ENCODE data around the gene AGAP1. TPM values are rescaled to one million over a fixed set of nuclear protein-coding genes. Genes with fewer than 3 reads are reported as not detected.

The AGAP1 gene
- total RNA-seq, 2 experiments from 2014 or later: 2.2 TPM

- peaks cover 4% of the 10 kb centered on the region for H3K27me3 Mint-ChIP-seq
- H3K4me1 Mint-ChIP-seq: no peaks in the 10 kb centered on the region
- ChIA-PET CTCF (no interaction called here), POLR2A (no interaction called here)
- ATAC-seq: no peak
- H3K36me3 Mint-ChIP-seq (ENCODE audit: low read depth): no peaks in the 10 kb centered on the region
- DNase-seq: no peak
- H3K9me3 Mint-ChIP-seq (ENCODE audit: low read depth): no peaks in the 10 kb centered on the region
- no peak overlapping the region for H3K27ac Mint-ChIP-seq
- no peak overlapping the region for H3K4me3 Mint-ChIP-seq
- intact Hi-C loops (cut with DNase I, micrococcal nuclease): no loop called here
Observed at GRCh38 chr2:235896061-235896460, 402.2 kb downstream of the AGAP1 start.

GRCh38 chr2:235897992-235898391 lies 404.1 kb downstream of the AGAP1 start:
- CTCF ChIA-PET: no interaction called here
- Mint-ChIP-seq H3K4me1 (no peaks in the 10 kb centered on the region), H3K27me3 (peaks cover 10% of the 10 kb centered on the region), H3K9me3 (ENCODE audit: low read depth) (no peaks in the 10 kb centered on the region), H3K36me3 (ENCODE audit: low read depth) (no peaks in the 10 kb centered on the region), H3K27ac (no peak overlapping the region), H3K4me3 (no peak overlapping the region)
- DNase-seq: no peak
- intact Hi-C loops (cut with DNase I, micrococcal nuclease): no loop called here
- POLR2A ChIA-PET: no interaction called here
- no peak for ATAC-seq

GRCh38 chr2:235898766-235899165 lies 404.9 kb downstream of the AGAP1 start:
- peaks cover 13% of the 10 kb centered on the region for H3K27me3 Mint-ChIP-seq
- CTCF ChIA-PET: no interaction called here
- H3K4me3 Mint-ChIP-seq: no peak overlapping the region
- no peak for DNase-seq
- H3K36me3 Mint-ChIP-seq (ENCODE audit: low read depth): no peaks in the 10 kb centered on the region
- POLR2A ChIA-PET: no interaction called here
- H3K9me3 Mint-ChIP-seq (ENCODE audit: low read depth): no peaks in the 10 kb centered on the region
- ATAC-seq: no peak
- intact Hi-C loops (cut with DNase I, micrococcal nuclease): no loop called here
- no peak overlapping the region for H3K27ac Mint-ChIP-seq
- H3K4me1 Mint-ChIP-seq: no peaks in the 10 kb centered on the region

- H3K36me3 Mint-ChIP-seq (ENCODE audit: low read depth): no peaks in the 10 kb centered on the region
- H3K4me3 Mint-ChIP-seq: no peak overlapping the region
- H3K27me3 Mint-ChIP-seq: peaks cover 20% of the 10 kb centered on the region
- no peak overlapping the region for H3K27ac Mint-ChIP-seq
- CTCF ChIA-PET: no interaction called here
- intact Hi-C loops (cut with DNase I, micrococcal nuclease): no loop called here
- no peak for DNase-seq
- POLR2A ChIA-PET: no interaction called here
- H3K4me1 Mint-ChIP-seq: no peaks in the 10 kb centered on the region
- H3K9me3 Mint-ChIP-seq (ENCODE audit: low read depth): no peaks in the 10 kb centered on the region
- no peak for ATAC-seq
Observed at GRCh38 chr2:235900631-235901030, 406.8 kb downstream of the AGAP1 start.

GRCh38 chr2:235901243-235901642 lies 407.4 kb downstream of the AGAP1 start:
- no peaks in the 10 kb centered on the region for H3K9me3 Mint-ChIP-seq (ENCODE audit: low read depth)
- CTCF ChIA-PET: interaction anchor here (0.7 kb wide), 1 partner anchor 291 kb away, joined by 3 read pairs; no protein-coding TSS in a partner anchor
- H3K4me3 Mint-ChIP-seq: no peak overlapping the region
- no peak for ATAC-seq
- H3K4me1 Mint-ChIP-seq: no peaks in the 10 kb centered on the region
- H3K27ac Mint-ChIP-seq: no peak overlapping the region
- DNase-seq: no peak
- H3K27me3 Mint-ChIP-seq: peaks cover 21% of the 10 kb centered on the region
- H3K36me3 Mint-ChIP-seq (ENCODE audit: low read depth): no peaks in the 10 kb centered on the region
- POLR2A ChIA-PET: no interaction called here
- intact Hi-C loops (cut with DNase I, micrococcal nuclease): no loop called here

- no peak for ATAC-seq
- Mint-ChIP-seq H3K4me1 (no peaks in the 10 kb centered on the region), H3K27ac (no peak overlapping the region), H3K4me3 (no peak overlapping the region), H3K36me3 (ENCODE audit: low read depth) (no peaks in the 10 kb centered on the region), H3K9me3 (ENCODE audit: low read depth) (no peaks in the 10 kb centered on the region), H3K27me3 (peaks cover 33% of the 10 kb centered on the region)
- intact Hi-C loops (cut with DNase I, micrococcal nuclease): no loop called here
- ChIA-PET CTCF (no interaction called here), POLR2A (no interaction called here)
- no peak for DNase-seq
Observed at GRCh38 chr2:235903782-235904584, 410.1 kb downstream of the AGAP1 start.

- Mint-ChIP-seq H3K9me3 (ENCODE audit: low read depth) (no peaks in the 10 kb centered on the region), H3K4me3 (no peak overlapping the region)
- intact Hi-C loops (cut with DNase I, micrococcal nuclease): no loop called here
Observed at GRCh38 chr2:235904585-235904931, 410.7 kb downstream of the AGAP1 start.

GRCh38 chr2:235908826-235909225 lies 415.0 kb downstream of the AGAP1 start:
- ATAC-seq: no peak
- intact Hi-C loops (cut with DNase I, micrococcal nuclease): no loop called here
- POLR2A ChIA-PET: no interaction called here
- CTCF ChIA-PET: no interaction called here
- Mint-ChIP-seq H3K27me3 (peaks cover 28% of the 10 kb centered on the region), H3K36me3 (ENCODE audit: low read depth) (no peaks in the 10 kb centered on the region), H3K27ac (no peak overlapping the region), H3K4me1 (no peaks in the 10 kb centered on the region), H3K4me3 (no peak overlapping the region), H3K9me3 (ENCODE audit: low read depth) (no peaks in the 10 kb centered on the region)
- no peak for DNase-seq

More at GRCh38 chr2:235904585-235904931, 410.7 kb downstream of the AGAP1 start:
- Mint-ChIP-seq H3K36me3 (ENCODE audit: low read depth) (no peaks in the 10 kb centered on the region), H3K27ac (no peak overlapping the region), H3K4me1 (no peaks in the 10 kb centered on the region), H3K27me3 (peaks cover 33% of the 10 kb centered on the region)
- POLR2A ChIA-PET: no interaction called here
- CTCF ChIA-PET: no interaction called here
- DNase-seq (no peak), ATAC-seq (no peak)

GRCh38 chr2:235909358-235909757 lies 415.5 kb downstream of the AGAP1 start:
- peaks cover 26% of the 10 kb centered on the region for H3K27me3 Mint-ChIP-seq
- no peak for ATAC-seq
- DNase-seq: no peak
- H3K4me3 Mint-ChIP-seq: no peak overlapping the region
- no peaks in the 10 kb centered on the region for H3K36me3 Mint-ChIP-seq (ENCODE audit: low read depth)
- H3K4me1 Mint-ChIP-seq: no peaks in the 10 kb centered on the region
- POLR2A ChIA-PET: no interaction called here
- intact Hi-C loops (cut with DNase I, micrococcal nuclease): no loop called here
- no peaks in the 10 kb centered on the region for H3K9me3 Mint-ChIP-seq (ENCODE audit: low read depth)
- H3K27ac Mint-ChIP-seq: no peak overlapping the region
- CTCF ChIA-PET: no interaction called here

- Mint-ChIP-seq H3K36me3 (ENCODE audit: low read depth) (no peaks in the 10 kb centered on the region), H3K4me3 (no peak overlapping the region), H3K4me1 (no peaks in the 10 kb centered on the region), H3K9me3 (ENCODE audit: low read depth) (no peaks in the 10 kb centered on the region), H3K27ac (no peak overlapping the region), H3K27me3 (peaks cover 26% of the 10 kb centered on the region)
- intact Hi-C loops (cut with DNase I, micrococcal nuclease): no loop called here
- ChIA-PET POLR2A (no interaction called here), CTCF (no interaction called here)
- no peak for ATAC-seq
- DNase-seq: no peak
Observed at GRCh38 chr2:235910067-235910466, 416.2 kb downstream of the AGAP1 start.

GRCh38 chr2:235911125-235911524 lies 417.3 kb downstream of the AGAP1 start:
- no peaks in the 10 kb centered on the region for H3K9me3 Mint-ChIP-seq (ENCODE audit: low read depth)
- no peak overlapping the region for H3K27ac Mint-ChIP-seq
- no peak for ATAC-seq
- intact Hi-C loops (cut with DNase I, micrococcal nuclease): no loop called here
- no peaks in the 10 kb centered on the region for H3K36me3 Mint-ChIP-seq (ENCODE audit: low read depth)
- no peak for DNase-seq
- H3K4me3 Mint-ChIP-seq: no peak overlapping the region
- H3K4me1 Mint-ChIP-seq: no peaks in the 10 kb centered on the region
- CTCF ChIA-PET: no interaction called here
- peaks cover 23% of the 10 kb centered on the region for H3K27me3 Mint-ChIP-seq
- POLR2A ChIA-PET: no interaction called here

- intact Hi-C loops (cut with DNase I, micrococcal nuclease): no loop called here
- peaks cover 3% of the 10 kb centered on the region for H3K9me3 Mint-ChIP-seq (ENCODE audit: low read depth)
- H3K36me3 Mint-ChIP-seq (ENCODE audit: low read depth): no peaks in the 10 kb centered on the region
- peaks cover 17% of the 10 kb centered on the region for H3K27me3 Mint-ChIP-seq
- no peak overlapping the region for H3K27ac Mint-ChIP-seq
- ATAC-seq (no peak), DNase-seq (no peak)
- H3K4me1 Mint-ChIP-seq: no peaks in the 10 kb centered on the region
- no peak overlapping the region for H3K4me3 Mint-ChIP-seq
- ChIA-PET CTCF (interaction anchor here (0.6 kb wide), 1 partner anchor 636 kb away, joined by 5 read pairs; no protein-coding TSS in a partner anchor), POLR2A (no interaction called here)
Observed at GRCh38 chr2:235911633-235912233, 417.9 kb downstream of the AGAP1 start.
